Hepatocyte (in vitro differentiated cells): ENCODE results near the gene ZKSCAN2. TPM values are rescaled to one million over a fixed set of nuclear protein-coding genes. Genes with fewer than 3 reads are reported as not detected.

Experiments
- DNase-seq: peaks from one replicate; pipeline ENCODE4 v3.0.0-alpha.2; 2016; ENCODE audit warnings: low spot score
- H2AFZ ChIP-seq: fragments of 200-600 bp; sonication (generic); 2 replicates; pipeline ENCODE4 v1.6.0; 2016; ENCODE audit warnings: antibody characterized with exemption, mild to moderate bottlenecking
- H3K27ac ChIP-seq: fragments of 200-600 bp; sonication (generic); 2 replicates; pipeline ENCODE4 v1.5.1; 2016; ENCODE audit warnings: mild to moderate bottlenecking
- H3K27me3 ChIP-seq: fragments of 200-600 bp; sonication (generic); 2 replicates; pipeline ENCODE4 v1.6.1; 2016
- H3K36me3 ChIP-seq: fragments of 200-600 bp; sonication (generic); replicated peaks from 2 replicates; pipeline ENCODE4 v1.5.1; 2016; ENCODE audit warnings: low read depth; ENCODE audit not compliant: insufficient read depth
- H3K4me1 ChIP-seq: fragments of 200-600 bp; sonication (generic); 2 replicates; pipeline ENCODE4 v1.5.1; 2016; ENCODE audit warnings: mild to moderate bottlenecking, moderate library complexity; ENCODE audit not compliant: insufficient read depth
- H3K4me2 ChIP-seq: fragments of 200-600 bp; sonication (generic); 2 replicates; pipeline ENCODE4 v1.6.0; 2016
- H3K4me3 ChIP-seq: fragments of 200-600 bp; sonication (generic); 2 replicates; pipeline ENCODE4 v1.5.1; 2016; ENCODE audit warnings: mild to moderate bottlenecking
- H3K79me2 ChIP-seq: fragments of 200-600 bp; sonication (generic); 2 replicates; pipeline ENCODE4 v1.6.0; 2017; ENCODE audit warnings: mild to moderate bottlenecking
- H3K9me2 ChIP-seq: fragments of 200-600 bp; sonication (generic); replicated peaks from 2 replicates; pipeline ENCODE4 v1.6.0; 2017; ENCODE audit warnings: mild to moderate bottlenecking; ENCODE audit not compliant: insufficient read depth
- H3K9me3 ChIP-seq: fragments of 200-600 bp; sonication (generic); 2 replicates; pipeline ENCODE4 v1.5.1; 2016; ENCODE audit warnings: low read depth, mild to moderate bottlenecking
- H4K20me1 ChIP-seq: fragments of 200-600 bp; sonication (generic); 2 replicates; pipeline ENCODE4 v1.6.0; 2016; ENCODE audit warnings: mild to moderate bottlenecking; ENCODE audit not compliant: insufficient read depth, poor library complexity, severe bottlenecking
- CTCF ChIP-seq: fragments of 200-600 bp; sonication (generic); IDR thresholded peaks from 2 replicates; pipeline ENCODE4 v1.5.1; 2016; ENCODE audit warnings: antibody characterized with exemption, mild to moderate bottlenecking; ENCODE audit not compliant: poor library complexity
- EZH2 ChIP-seq: fragments of 200-600 bp; sonication (generic); IDR thresholded peaks from 2 replicates; pipeline ENCODE4 v1.6.1; 2016; ENCODE audit warnings: antibody characterized with exemption, mild to moderate bottlenecking, borderline replicate concordance
- EZH2phosphoT487 ChIP-seq: fragments of 200-600 bp; sonication (generic); IDR thresholded peaks from one replicate; pipeline ENCODE4 v1.6.1; 2018; ENCODE audit warnings: antibody characterized with exemption, mild to moderate bottlenecking, low read depth, moderate library complexity; ENCODE audit not compliant: unreplicated experiment, severe bottlenecking
- WGBS: methylation state at CpG from one replicate; pipeline ENCODE4 v1.1.6; 2016; ENCODE audit warnings: low lambda C conversion rate; ENCODE audit errors: missing lambda C conversion rate; 5-methylcytosine and 5-hydroxymethylcytosine counted together
- polyA plus RNA-seq: library from polyadenylated mRNA; unstranded; fragments of >200 nt; fragmentation: Nextera tagmentation; extraction: Ambion mirVana; gene quantifications from 2 replicates; pipeline ENCODE4 v1.2.1, GENCODE V29; 2016
- total RNA-seq: library from RNA; depleted of rRNA; stranded (reverse); fragments of >200 nt; gene quantifications from 2 replicates; pipeline ENCODE4 v1.2.3, GENCODE V29; 2014

The ZKSCAN2 gene
- total and polyA plus RNA-seq, 2 experiments from 2014 or later: 2.5 to 8.0 TPM

GRCh38 chr16:25297151-25297787 lies 39.6 kb upstream of the ZKSCAN2 start:
- H3K27me3 ChIP-seq: no peaks in the 10 kb centered on the region
- H3K79me2 ChIP-seq: no peaks in the 10 kb centered on the region
- no peaks in the 10 kb centered on the region for H3K9me3 ChIP-seq
- 84% methylated on average over 6 of the region's 6 CpGs for WGBS
- no peak overlapping the region for H3K27ac ChIP-seq
- no peak overlapping the region for H2AFZ ChIP-seq
- no peak overlapping the region for H3K4me2 ChIP-seq
- no peak for DNase-seq
- no peaks in the 10 kb centered on the region for H3K36me3 ChIP-seq
- no peaks in the 10 kb centered on the region for H3K4me1 ChIP-seq
- no peaks in the 10 kb centered on the region for H3K9me2 ChIP-seq
- no peaks in the 10 kb centered on the region for H4K20me1 ChIP-seq
- H3K4me3 ChIP-seq: no peak overlapping the region
- TF ChIP-seq CTCF (no peak), EZH2 (no peak), EZH2phosphoT487 (no peak)

DNA sequence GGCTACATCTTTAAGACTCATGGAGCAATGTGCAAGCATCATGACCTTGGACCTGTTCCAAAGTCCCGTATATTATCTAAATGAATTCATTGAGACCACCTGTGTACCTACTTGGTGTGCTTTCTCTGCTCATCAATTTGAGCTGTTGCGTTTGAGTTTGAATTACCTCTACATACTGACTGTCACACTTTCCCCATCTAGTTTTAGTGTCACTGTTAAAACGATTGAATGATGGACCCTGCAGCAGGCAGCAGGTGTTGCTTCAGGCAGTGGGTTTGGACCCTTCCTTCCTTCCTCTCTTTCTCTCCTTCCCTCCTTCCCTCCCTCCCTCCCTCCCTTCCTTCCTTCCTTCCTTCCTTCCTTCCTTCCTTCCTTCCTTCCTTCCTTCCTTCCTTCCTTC lies 33.9 kb upstream of the ZKSCAN2 start:
- Histone ChIP-seq H3K4me3 (no peak overlapping the region), H3K79me2 (no peaks in the 10 kb centered on the region), H3K27me3 (no peaks in the 10 kb centered on the region), H3K36me3 (no peaks in the 10 kb centered on the region), H3K4me2 (no peak overlapping the region), H3K4me1 (no peaks in the 10 kb centered on the region), H3K27ac (no peak overlapping the region), H4K20me1 (no peaks in the 10 kb centered on the region), H3K9me3 (no peaks in the 10 kb centered on the region), H2AFZ (no peak overlapping the region), H3K9me2 (no peaks in the 10 kb centered on the region)
- 58% methylated on average over 3 of the region's 3 CpGs for WGBS
- DNase-seq: no peak
- TF ChIP-seq CTCF (no peak), EZH2 (no peak), EZH2phosphoT487 (no peak)

DNA sequence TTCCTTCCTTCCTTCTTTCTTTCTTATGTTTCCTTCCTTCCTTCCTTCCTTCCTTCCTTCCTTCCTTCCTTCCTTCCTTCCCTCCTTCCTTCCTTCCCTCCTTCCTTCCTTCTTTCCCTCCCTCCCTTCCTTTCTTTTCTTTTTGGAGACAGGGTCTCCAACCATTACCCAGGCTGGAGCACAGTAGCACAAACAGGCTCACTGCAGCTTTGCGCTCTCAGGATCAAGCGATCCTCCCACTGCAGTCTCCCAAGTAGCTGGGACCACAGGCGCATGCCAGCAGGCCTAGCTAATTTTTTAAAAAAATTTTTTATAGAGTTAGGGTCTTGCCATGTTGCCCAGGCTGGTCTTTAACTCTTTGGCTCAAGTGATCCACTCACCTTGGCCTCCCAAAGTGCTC lies 31.8 kb upstream of the ZKSCAN2 start:
- no peak for DNase-seq
- no peak overlapping the region for H3K4me2 ChIP-seq
- 95% methylated on average over 3 of the region's 3 CpGs for WGBS

More for the DNA sequence above, 31.8 kb upstream of the ZKSCAN2 start:
- Histone ChIP-seq H3K4me3 (no peak overlapping the region), H3K9me3 (no peaks in the 10 kb centered on the region), H3K27ac (no peak overlapping the region), H3K27me3 (no peaks in the 10 kb centered on the region), H3K4me1 (no peaks in the 10 kb centered on the region), H3K36me3 (no peaks in the 10 kb centered on the region), H3K79me2 (no peaks in the 10 kb centered on the region), H3K9me2 (no peaks in the 10 kb centered on the region), H4K20me1 (no peaks in the 10 kb centered on the region), H2AFZ (no peak overlapping the region)
- TF ChIP-seq EZH2phosphoT487 (no peak), EZH2 (no peak), CTCF (no peak)
